ENCODE data around the gene FGF2.
A peak's percentile ranks its signal among the peaks of the same experiment; 100 is the strongest.
"Not testable (repeated sequence)": the region's sequence is repeated elsewhere in the genome, so short reads cannot be mapped to it uniquely, and the experiment has no call there.

The FGF2 gene

DNA sequence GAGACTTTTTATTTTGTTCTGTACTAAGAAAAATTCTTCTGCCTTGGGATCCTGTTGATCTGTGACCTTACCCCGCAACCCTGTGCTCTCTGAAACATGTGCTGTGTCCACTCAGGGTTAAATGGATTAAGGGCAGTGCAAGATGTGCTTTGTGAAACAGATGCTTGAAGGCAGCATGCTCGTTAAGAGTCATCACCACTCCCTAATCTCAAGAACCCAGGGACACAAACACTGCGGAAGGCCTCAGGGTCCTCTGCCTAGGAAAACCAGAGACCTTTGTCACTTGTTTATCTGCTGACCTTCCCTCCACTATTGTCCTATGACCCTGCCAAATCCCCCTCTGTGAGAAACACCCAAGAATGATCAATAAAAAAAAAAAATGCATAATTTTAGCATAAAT, 13.8 kb upstream of the FGF2 start:
- DNase-seq (ENCODE audit: low spot score); FAIRE-seq: not testable (repeated sequence)

- FAIRE-seq (no peak), DNase-seq (ENCODE audit: low spot score) (no peak)
Observed at GRCh38 chr4:122814426-122814825, 12.2 kb upstream of the FGF2 start.

DNA sequence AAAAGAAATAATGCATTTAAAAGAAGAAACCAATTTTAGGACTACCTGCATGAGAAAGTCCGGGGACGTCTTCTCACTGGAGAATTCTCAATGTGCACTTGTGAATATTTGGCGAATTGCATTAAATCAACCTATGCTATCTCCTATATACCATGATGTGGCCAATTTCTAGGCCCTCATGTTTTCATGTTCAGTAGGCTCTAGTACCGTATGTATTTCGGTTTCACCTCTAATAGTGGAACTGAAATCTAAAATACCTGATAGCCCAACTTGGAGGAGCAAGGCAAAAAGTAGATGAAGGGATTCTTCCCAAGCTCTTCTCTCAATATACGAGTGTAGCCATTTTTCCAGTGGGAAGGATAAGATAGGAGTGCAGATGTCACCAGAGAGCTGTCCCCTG, 11.4 kb upstream of the FGF2 start:
- DNase-seq (ENCODE audit: low spot score) (no peak), FAIRE-seq (no peak)

- no peak for FAIRE-seq
Observed at GRCh38 chr4:122816476-122816875, 10.2 kb upstream of the FGF2 start.

DNA sequence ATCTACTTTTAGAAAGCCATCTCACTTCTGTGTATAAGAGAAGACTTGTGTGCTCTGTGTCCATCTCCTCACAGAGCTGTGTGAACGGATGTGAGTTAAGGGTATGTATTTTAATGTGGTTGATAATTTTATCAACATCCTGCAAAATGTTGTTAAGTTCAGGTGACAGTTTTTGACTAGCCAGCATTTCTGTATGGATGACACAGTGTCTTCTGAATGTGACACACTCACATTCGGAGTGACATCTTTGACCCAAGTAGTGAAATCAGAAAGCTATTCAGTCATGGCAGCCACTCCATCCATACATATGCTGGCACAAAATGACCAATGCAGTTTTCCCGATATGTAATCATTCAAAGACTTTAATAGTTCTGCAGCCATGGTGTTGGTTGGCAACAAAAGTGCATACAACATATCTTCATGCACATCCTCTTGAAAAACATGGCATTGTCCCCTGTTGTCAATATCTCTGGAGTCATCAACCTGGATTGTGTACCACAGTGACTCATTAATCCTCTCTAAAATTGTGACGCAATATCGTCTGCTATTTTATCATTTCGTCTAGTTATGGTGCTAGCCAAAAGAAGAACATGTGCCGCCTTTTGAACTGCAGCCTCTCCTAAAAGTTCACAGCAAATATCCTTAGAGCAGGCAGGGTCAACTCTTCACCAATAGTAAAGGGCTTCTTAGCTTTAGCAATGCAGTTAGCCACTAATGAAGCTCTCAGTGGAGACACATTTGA, 6.8 kb upstream of the FGF2 start:
- no peak for DNase-seq (ENCODE audit: low spot score)
- no peak for FAIRE-seq

More at GRCh38 chr4:122816476-122816875, 10.2 kb upstream of the FGF2 start:
- DNase-seq (ENCODE audit: low spot score) = no peak

GRCh38 chr4:122821092-122821491, 5.5 kb upstream of the FGF2 start:
- DNase-seq (ENCODE audit: low spot score) (no peak), FAIRE-seq (no peak)

DNA sequence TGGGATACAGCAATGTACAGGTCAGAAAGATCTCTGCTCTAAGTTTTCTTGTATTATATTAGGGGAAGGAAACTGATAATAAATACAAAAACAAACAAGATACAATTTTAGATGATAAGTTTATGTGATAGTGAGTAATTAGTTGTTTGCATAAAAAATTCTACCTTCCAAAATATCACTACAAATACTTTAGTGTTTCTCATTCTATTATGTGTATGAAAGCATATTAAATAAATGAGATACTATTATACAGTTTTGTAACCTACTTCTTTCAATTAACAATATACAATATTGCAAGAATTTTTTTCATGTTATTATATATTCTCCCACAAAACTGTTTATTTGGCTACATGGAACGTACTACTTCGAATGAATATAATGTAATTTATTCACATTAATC, 4.2 kb upstream of the FGF2 start:
- DNase-seq (ENCODE audit: low spot score) (no peak), FAIRE-seq (no peak)

- FAIRE-seq = no peak
- no peak for DNase-seq (ENCODE audit: low spot score)
Observed at GRCh38 chr4:122823476-122823875, 3.2 kb upstream of the FGF2 start.

- FAIRE-seq (no peak), DNase-seq (ENCODE audit: low spot score) (no peak)
Observed at GRCh38 chr4:122824616-122825015, 2.0 kb upstream of the FGF2 start.

DNA sequence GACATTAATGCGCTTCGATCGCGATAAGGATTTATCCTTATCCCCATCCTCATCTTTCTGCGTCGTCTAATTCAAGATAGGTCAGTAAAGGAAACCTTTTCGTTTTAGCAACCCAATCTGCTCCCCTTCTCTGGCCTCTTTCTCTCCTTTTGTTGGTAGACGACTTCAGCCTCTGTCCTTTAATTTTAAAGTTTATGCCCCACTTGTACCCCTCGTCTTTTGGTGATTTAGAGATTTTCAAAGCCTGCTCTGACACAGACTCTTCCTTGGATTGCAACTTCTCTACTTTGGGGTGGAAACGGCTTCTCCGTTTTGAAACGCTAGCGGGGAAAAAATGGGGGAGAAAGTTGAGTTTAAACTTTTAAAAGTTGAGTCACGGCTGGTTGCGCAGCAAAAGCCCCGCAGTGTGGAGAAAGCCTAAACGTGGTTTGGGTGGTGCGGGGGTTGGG, 528 bp upstream of the FGF2 start:
- FAIRE-seq (no peak), DNase-seq (ENCODE audit: low spot score) (no peak)

DNA sequence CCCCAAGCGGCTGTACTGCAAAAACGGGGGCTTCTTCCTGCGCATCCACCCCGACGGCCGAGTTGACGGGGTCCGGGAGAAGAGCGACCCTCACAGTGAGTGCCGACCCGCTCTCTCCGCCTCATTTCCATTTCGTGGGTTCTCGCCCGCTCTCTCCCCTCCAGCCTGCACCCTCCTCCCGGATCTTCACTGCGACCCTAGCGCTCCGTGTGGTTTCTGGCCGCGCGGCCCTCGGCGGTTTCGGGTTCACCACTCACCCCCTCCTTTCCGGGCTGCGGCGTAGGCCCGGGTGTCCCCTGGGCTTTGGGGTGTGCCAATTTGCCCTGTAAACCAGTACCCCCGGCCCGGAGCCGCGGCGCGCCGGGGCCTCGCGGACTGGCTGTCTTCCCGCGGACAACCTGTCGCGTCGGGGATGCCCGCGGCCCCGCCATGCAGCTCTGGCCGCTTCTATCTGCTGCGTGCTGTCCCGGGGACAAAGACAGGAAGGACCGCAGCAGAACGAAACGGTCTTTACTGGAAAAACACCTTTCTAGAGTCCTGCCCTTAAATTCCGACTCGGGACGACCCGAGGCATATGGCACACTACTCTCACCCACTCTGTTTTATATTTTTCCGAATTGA, 737 bp downstream of the FGF2 start:
- DNase-seq (ENCODE audit: low spot score) (peak; percentile 69), FAIRE-seq (no peak)

DNA sequence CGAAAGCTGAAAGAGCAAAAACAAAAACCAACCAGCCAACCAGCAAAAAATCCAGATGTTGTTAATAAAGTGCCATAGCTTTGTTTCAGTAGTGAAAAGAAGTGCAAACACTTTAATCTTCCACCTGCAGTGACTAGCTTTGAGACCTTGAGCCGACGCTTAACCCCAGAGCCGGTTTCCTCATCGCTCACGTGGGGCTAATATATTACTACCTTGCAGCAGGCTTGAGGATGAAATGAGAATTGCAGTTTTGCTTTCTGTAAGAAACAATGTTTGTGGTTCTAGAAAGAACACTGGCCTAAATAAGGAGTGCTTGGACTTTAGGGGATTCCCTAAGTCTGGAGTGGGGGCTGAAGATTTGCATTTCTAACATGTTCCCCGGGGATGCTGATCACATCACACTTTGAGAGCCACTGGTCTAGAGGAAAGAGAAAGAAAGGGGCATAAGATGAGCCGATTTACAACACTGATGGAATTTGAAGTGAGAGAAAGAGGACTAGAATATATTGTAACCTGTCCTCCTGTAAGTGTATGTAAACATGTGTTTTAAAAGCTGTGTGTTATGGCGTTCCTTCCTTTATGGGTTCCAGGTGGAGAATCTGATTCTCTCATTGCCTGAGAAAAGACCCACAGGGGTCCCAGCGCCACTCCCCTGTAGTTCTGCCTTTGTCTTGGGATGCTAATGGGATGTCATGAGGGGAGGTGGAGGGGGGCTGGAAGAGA, 1.4 kb downstream of the FGF2 start:
- peak; percentile 60 for DNase-seq (ENCODE audit: low spot score)
- FAIRE-seq = no peak

GRCh38 chr4:122830426-122831095, 3.9 kb downstream of the FGF2 start:
- FAIRE-seq (no peak), DNase-seq (ENCODE audit: low spot score) (no peak)

GRCh38 chr4:122831515-122832196, 5.0 kb downstream of the FGF2 start:
- DNase-seq (ENCODE audit: low spot score) = no peak
- no peak for FAIRE-seq

DNA sequence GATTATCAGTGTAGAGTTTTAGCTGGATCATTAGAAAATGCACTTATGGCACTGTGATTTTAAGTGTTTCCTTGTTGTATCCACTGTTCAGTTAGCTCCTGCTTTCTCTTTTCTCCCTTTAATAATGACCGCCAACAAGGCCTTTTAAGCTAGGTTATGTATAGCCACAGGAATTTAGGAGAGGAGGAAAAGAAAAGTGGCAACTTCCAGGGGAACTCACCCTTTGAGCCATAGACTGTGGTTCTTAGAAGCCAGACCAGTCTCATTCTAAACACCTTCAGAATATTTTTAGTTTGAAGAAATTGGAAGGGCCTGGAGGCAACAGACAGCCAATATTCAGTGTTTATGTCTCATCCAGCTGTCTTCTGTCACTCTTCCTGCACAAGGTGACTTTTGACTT, 6.1 kb downstream of the FGF2 start:
- no peak for FAIRE-seq
- DNase-seq (ENCODE audit: low spot score) = no peak

DNA sequence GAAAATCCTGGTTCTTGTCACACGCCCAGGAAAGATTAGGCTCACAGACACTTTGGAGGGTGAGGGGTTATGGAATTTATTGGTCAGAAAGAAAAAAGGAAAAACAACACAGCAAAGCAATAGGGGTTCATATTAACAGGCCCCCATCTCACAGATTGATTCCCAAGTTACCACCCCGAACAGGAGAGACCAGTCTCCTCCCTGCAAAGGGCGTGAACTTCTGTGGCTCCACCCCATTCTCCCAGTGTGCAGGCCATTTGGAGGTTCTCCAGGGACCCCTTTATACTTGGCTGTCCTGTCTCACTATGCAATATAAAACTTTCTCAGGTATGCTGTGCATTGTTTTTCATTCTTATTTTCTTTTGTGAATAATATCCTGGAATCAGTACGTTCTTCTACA, 7.4 kb downstream of the FGF2 start:
- no peak for DNase-seq (ENCODE audit: low spot score)
- no peak for FAIRE-seq

DNA sequence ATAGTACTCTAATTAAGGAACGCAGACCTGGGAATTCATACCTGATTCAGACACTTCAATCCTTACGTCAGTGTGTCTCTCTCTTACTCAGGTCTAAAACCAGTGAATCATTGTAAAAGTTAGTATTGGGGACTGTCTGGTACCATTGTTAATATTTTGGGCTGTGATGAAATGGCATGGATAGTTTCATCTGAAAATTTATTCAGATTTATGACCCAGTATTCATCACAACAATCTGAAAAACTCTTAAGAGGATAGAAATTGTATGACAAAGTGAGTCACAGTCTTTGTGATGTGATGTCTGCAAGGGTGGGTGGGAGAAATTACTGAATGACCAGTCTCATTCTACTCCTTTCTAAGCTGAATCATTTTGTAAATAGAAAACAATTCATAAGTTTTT, 10.3 kb downstream of the FGF2 start:
- DNase-seq (ENCODE audit: low spot score) = no peak
- no peak for FAIRE-seq

- no peak for DNase-seq (ENCODE audit: low spot score)
- FAIRE-seq = no peak
Observed at GRCh38 chr4:122838034-122838433, 11.4 kb downstream of the FGF2 start.

- FAIRE-seq = no peak
- no peak for DNase-seq (ENCODE audit: low spot score)
Observed at GRCh38 chr4:122842392-122842791, 15.8 kb downstream of the FGF2 start.

- no peak for FAIRE-seq
- DNase-seq (ENCODE audit: low spot score) = no peak
Observed at GRCh38 chr4:122842984-122843531, 16.4 kb downstream of the FGF2 start.

GRCh38 chr4:122844391-122844790, 17.8 kb downstream of the FGF2 start:
- not testable (repeated sequence) for FAIRE-seq

More at GRCh38 chr4:122844391-122844790, 17.8 kb downstream of the FGF2 start:
- DNase-seq (ENCODE audit: low spot score) = not testable (repeated sequence)

Data from urothelium cell line (cell line).